COLO668 (cell line): ENCODE results near the gene UNCX.

Experiments used
- DNase-seq: peaks from one replicate; lab custom pipeline; 2025; ENCODE audit not compliant: unreplicated experiment; lab: John Stamatoyannopoulos, UW

Gene UNCX

DNA sequence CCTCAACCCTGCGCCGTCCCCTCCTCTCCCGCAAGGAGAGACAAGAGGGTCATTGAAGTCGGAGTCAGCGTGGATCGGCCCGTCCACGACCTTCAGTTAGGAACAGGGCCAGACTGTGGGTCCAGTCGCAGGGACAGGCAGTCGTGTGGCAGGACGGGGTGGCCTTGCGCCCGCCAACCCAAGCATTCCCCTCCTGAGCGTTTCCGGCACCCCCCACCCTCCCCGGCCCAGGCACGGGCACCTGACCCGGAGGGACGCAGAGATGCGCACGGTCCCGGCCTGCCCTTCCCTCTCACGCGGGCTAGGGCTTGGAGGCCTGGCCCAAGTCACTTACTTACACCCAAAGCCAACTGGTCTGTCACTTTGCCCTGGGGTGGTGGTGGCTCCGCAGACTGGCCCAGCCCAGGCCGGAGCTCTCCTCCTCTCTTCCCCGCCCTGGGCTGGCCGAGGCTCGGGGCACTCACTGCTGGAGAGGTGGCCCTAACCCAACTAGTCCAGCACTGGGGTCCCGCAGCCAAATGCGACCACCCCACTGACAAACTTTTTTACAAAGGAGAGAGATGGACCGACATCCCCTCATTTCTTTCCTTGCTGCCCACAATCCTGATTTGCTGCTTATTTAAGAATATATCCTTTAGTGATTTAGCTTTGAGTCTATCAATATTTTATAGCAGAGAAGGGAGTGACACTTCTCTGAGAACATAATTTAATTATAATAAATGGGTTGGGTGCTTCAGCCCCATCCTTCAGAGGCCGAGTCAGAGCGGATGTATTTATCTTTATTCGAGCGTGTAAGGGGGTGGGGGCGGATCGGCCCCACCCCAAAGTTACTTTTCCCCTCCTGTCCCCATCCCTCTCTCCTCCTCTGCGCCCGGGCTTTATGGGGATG lies 1.2 kb upstream of the UNCX start:
- DNase-seq, result no peak

DNA sequence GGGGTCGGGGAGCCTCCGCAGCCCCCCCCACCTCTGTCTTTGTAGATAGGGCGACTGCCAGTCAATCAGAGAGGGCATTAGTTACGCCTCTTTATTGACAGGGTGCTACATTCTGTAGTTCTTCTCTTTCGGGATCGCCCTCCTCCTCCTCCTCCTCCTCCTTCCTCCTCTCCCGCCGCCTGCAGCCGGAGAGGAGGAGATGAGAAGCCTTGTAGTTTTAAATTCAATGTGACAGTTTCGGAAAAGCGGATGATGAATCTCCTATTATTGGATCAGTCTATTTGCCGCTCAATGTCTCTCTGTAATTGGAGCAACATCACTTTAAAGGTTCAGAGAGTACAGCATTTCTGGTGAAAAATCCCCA lies 587 bp upstream of the UNCX start:
- DNase-seq, result no peak

DNA sequence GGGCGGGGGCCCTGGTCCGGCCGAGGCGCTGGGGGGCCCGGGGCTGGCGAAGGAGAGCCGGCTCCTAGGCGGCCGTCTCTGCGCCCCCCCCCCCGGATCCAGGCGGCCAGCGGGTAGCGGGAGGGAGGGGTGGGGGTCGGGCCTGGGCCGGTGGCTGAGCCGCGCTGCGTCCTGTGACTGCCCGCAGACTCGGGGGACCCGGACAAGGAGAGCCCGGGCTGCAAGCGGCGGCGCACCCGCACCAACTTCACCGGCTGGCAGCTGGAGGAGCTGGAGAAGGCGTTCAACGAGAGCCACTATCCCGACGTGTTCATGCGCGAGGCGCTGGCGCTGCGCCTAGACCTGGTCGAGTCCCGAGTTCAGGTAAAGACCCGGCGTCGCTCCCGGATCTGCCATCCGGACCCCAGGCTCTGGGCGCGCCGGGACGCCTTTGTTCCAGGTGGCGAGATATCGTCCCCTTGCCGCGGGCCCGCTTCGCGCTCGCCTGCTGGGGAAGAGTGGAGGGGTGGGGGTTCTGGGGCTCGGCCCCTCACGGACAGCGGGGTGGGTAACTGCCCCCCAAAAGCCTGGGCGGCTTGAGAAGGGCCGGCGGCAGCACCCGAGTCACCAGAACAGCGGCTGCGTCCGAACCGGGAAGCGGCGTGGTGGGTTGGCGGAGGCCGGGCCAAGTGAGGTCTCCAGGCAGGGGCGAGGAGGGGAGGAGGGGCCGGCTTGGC lies 819 bp downstream of the UNCX start:
- no peak for DNase-seq

DNA sequence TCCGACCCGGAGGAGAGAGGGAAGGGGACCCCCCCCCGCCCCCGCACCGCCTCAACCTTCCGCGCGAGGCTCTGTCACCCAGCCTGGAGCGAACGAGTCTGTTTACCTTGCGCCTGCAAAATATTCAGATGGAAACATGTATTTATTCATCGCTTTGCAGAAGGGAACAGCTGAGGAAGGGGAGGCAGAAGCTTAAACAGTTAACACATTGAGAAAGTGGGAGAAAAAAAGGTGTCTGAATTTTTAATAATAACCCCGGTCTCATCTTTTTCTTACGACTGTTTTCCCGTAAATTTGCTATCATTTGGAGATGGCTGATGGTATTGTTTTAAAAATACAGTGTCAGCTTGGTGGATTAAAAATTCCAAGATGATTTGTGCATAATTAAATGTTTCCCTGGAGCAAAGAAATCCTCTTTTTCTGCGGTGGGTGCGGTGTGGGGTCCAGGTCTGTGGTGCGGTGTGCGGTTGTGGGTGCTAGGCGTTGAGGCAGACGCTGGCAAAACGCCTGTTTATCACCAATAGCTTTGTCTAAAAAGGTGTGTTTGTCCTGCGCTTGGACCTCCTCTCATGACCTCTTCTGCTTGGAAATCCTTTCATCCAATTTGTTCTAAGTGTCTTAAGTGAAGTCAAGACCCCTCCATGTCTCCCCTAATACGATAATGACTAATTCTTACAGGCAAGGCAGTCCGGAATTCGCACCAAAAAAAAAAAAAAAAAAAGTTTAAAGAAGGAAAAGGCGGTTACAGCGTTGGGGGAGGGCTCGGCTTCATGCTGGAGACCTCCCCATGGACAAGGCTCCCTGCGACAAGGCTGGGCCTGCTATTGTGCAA lies 1.6 kb downstream of the UNCX start:
- DNase-seq, result no peak

DNA sequence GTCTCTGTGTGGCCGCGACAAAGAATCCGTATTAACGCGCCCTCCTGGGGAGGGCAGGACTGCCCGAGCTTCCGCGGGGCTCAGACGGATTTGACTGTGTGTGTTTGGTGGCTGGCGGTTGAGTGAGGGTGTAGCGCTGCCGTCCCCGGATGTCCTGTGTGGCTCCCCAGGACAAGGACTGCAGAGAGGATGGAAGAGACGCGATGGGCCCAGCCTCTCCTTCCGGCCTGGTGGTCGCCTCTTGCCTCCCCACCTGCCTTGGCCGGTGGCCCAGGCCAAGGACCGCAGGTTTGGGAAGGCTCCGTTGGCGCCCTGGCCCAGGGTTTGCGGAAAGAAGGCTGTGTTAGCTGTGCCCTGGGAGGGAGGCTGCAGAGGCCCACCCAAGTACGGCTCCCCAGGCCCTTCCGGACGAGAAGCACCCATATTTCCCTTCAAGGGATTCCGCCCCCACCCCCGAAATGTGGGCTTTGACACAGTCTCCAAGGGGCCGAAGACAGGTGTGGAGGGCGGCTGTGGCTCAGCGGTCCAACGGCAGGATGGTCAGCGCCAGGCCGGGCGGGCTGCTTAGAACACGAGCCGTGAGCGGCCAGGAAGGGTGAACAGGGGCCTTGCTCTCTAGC lies 2.3 kb downstream of the UNCX start:
- DNase-seq, result no peak

DNA sequence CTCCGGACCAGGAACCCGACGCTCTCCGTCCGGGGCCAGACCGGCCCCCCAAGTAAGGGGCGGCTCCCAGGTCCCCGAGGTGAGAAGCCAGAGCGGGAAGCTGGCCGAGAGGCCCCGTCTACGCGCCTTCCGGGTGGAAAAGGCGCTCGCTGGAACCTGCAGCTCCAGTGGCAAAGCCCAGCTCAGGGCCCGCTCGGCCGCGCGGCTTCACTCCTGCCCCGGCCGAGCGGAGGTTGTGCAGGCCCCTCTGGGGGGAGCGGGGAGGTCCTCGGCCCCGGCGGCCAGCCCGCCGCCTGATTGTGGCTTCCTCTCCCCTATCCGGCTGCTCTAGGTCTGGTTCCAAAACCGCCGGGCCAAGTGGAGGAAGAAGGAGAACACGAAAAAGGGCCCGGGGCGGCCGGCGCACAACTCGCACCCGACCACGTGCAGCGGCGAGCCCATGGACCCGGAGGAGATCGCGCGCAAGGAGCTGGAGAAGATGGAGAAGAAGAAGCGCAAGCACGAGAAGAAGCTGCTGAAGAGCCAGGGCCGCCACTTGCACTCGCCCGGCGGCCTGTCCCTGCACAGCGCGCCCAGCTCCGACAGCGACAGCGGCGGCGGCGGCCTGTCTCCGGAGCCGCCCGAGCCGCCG lies 2.9 kb downstream of the UNCX start:
- DNase-seq, result no peak

DNA sequence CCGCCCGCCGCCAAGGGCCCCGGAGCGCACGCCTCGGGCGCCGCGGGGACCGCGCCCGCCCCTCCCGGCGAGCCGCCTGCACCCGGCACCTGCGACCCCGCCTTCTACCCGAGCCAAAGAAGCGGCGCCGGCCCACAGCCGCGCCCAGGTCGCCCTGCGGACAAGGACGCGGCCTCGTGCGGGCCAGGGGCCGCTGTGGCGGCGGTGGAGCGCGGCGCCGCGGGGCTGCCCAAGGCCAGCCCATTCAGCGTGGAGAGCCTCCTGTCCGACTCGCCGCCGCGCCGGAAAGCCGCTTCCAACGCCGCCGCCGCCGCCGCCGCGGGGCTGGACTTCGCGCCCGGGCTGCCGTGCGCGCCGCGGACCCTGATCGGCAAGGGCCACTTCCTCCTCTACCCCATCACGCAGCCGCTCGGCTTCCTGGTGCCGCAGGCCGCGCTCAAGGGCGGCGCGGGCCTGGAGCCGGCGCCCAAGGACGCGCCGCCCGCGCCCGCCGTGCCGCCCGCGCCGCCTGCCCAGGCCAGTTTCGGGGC lies 3.5 kb downstream of the UNCX start:
- peak; percentile 71 for DNase-seq

DNA sequence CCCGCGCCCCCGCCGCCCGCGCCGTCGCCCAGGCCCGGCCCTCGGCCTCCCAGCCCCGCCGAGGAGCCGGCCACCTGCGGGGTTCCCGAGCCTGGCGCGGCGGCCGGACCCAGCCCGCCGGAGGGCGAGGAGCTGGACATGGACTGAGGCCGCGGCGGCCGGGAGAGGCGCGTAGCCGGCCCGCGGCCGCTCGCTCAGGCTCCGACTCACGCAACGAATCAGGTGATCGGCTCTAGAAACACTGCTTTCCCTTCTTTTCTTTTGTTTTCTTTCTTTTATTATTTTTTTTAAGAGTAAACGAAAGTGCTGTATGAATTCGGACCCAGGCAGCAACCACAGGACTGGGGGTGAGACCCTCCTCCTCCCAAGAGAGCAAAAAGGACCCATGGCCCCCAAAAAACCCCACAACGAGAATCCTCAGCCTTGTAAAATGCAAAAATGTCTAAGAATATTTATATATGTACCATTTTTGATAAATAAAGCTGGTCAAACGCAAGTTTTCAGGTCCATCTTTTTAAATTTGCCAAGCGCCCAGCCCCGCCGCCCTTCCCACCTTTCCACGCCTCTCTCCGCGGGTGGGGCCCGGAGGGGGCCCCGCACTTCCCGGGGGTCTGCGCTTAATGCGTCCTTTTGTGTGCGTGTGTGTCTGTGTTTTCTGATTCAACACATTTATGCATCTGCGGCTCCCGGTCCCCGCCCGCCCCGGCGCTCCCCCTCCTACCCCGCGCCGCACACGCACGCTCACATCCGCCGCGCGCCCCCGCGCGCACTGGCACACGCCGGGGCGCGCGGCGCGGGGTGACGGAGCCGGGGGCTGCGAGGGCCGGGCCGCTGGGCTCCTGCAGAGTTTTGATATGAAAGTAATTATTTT lies 4.4 kb downstream of the UNCX start:
- DNase-seq, result no peak

DNA sequence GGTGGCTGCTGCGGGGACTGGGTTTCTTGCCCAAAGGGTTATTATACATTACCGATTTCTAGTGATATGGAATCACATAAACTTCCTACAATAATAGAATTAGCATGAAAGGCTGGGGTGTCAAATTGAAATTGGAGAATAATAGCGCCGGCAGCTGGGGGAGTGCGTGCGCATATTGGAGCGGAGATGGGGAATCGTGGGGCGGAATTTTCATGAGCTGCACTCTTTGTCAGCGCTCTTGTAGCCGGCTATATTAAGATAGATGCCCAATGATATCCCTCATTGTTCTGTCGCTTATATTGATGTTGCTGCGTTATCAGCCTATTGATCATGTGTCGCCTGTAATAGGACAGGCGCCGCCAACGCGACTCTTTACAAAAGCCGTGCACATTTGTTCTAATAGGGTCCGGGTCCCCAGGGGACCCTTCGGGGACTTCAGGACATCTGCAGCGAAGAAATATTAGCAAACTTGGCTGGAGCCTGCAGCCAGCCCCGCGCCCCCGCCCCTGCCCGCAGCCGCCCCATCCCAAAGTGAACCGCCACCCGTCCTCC lies 5.1 kb downstream of the UNCX start:
- no peak for DNase-seq

DNA sequence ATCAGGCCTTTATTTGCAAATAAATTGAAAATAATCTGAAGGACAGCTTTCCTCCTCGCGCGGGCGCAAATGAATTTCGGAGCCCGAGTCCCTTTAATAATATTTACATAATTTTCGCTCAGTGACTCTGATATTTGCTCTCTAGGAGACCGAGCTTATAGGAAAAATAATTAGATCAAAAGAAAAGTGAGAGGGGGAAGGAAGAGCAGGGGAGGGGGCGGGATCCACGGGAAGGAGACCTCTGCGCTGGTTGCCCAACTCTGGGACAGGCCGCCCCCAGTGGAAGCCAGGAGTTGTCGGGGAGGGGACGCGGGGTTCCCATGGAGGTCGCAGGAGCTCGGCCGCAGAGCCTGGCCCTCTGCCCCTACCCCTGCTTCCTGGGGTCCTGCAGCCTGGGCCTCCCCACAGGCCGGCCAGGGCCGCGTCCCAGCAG lies 5.8 kb downstream of the UNCX start:
- DNase-seq, result no peak

DNA sequence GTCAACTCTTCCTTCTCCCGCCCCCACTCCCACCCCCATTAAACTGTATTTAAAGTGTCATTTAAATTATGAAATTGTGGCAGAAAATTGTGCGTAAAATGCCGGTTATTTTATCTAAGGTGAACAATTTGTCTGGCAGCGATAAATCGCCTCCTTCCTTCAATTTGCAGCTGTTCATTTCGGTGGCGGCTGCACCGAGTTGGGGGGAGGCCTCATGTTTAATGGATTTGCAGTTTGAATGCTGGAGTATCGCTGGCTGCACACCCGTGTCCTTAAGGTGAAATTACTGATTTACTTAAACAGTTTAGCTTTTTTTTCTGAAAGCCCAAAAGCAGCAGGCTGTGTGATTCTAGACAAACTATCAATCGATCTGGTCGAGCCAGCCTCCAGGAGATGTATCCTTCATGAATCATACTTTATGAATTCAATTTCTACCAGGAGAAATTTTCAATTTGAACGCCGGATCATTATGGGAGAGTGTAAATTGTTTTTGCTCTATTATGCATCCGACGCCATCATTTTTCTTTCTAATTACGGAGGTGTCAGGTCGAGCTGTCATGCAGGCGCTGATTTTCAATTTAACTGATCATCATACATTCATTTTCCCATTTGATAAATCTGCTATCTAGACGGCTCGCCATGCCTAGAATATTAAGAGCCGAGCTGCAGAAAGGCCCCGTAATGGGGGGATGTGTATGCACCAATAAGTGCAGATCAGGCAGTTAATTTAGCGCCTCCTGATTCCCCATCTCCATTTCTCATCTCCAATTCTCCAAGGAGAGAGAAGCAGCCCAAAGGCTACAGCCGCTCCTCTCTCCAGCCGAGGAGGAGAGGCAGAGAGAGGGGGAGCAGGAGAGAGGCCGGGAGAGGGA lies 6.5 kb downstream of the UNCX start:
- no peak for DNase-seq

DNA sequence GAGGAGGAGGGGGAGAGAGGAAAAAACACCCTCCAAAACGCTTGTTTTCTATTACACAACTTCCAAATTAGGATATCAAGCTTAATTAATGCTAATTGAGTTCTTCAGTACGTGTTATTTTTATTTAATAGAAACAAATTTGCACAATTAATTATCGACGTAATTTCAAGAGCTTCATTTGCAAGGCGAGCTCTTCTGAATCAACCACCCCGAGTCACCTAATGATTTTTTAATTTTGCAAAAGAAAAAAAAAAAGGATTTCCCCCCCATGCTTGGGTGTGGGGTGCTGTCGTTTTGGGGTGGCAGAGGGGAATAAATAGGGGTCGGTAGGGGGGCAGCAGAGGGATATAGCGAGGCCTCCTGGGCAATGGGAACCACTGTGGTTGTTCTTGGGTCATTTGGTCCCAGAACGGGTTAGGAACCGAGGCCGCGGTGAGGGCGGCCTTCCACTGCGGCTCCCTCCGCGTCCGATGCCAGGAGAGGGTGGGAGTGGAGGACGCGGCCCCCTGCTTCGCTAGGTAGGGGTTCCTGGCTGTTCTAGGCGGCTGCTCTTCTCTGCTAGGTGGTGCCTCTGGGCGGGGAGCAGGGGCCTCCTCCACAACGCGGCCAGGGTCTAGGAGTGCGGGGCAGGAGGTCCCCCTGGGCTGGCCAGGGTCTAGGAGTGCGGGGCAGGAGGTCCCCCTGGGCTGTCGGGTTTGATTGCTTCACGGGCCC lies 7.3 kb downstream of the UNCX start:
- no peak for DNase-seq

DNA sequence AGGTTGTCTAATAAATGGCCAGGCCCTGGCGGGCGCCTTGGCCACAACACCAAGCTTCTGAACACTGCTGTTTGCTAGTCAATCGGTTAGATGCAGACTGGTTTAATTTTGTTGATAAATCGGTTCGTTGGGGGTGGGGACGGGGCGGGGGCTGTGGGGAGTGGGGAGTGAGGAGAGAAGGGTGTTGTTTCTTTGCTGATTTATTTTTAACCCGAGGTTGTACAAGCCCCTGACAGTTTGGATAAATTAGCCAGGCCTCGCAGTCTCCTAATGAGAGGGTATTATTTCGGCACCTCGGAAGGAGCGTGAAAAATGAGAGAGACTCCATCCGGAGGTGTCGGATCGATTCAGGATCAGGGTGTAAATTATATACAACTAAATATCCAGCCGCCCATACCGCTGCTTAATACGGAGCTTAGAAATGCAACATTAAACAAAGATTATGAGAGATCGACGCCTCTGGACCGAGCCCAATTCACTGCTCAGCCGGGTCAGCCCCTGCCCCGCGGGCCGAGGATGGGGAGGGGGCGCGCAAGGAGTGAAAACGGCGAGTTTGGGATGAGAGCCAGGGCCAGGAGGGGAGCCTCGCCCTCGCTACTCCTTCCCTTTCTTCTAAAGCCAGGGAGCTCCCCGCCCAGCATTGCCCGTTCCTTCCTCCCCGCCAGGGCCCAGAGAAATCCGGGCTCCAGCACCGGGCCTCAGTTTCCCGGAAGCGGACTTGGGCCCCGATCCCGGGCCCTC lies 8.0 kb downstream of the UNCX start:
- no peak for DNase-seq

DNA sequence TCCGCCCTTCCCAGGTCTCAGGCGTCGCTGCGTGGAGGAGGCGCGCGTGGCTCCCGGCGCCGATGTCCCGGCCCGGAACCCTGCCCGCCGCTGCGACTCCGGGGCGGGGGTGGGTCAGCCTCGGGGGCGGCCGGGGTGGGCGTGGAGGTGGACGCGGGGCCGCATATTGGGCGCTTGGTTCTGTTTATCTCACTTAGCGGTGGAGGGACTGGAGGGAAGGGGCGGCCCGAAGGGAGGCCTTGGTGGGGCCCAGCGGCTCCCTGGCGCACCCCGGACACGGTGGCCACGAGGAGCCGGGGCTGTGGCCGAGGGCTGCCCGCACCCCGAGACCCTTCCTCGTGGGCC lies 8.6 kb downstream of the UNCX start:
- DNase-seq, result no peak

DNA sequence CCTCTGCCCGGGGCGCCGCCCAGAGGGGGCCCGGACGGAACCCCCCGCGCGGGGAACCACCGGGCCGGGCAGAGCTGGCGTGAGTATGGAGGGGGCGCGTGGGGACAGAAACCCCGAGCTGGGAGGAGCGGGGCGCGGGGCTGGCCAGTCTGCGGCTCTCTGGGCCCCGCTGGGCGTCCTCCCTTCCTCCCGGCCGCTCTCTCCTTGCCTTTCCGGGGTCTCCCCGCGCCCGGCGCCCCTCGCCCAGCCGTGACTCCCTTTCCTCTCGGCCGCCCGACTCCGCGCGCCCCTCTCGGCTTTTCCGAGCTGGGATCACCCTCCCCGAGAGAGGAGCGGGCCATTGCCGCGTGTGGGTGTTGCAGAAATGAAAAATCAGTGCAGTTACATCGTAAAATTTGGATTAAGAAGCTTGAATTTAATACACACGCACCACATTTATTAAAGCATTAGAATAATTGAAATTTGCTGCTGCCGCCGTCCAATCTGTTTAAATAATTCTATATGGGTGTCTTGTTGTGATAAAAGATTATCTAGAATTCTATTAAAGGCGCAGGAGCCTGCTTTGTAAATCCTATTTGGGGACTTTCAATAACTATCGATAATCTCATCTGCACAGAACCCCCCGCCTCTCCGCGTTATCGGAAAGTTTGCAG lies 9.1 kb downstream of the UNCX start:
- no peak for DNase-seq

DNA sequence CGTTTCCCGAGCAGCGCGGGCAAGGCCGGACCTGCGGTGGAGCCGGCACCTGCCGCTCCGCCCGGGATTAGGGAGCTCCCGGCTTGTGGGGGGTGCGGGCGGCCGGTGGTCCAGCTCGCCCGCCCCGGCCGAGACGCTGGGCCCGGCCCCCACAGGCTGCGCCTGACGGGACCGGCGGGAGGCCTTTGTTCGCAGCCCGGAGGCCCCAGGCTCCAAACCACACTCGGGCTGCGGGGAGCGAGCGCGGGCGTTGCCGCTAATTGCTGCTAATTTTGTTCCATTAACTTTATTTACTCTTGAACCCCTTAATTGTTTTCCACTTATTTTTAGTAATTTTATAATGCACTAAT lies 9.6 kb downstream of the UNCX start:
- no peak for DNase-seq
